ENCODE data around the gene GPR162.
"Not testable (repeated sequence)": the region's sequence is repeated elsewhere in the genome, so short reads cannot be mapped to it uniquely, and the experiment has no call there.

Gene GPR162

DNA sequence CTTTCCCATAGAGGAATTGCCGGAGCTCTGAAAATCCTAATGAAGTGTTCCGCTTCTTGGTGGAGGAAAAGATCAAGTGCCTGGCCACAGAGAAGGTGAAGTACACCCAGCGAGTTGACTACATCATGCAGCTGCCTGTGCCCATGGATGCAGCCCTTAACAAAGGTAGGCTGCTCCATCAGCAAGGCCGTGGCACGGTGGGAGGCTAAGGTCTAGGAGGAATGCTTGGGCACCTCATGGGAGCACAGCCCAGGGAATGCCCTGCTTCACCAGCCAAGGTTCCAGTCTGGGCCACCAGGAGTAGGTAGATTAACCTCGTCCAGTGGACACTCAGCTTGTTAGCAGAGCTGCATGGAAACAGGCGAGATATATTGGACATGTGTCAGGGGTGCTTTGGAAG lies 39.3 kb downstream of the GPR162 start:
- Histone ChIP-seq H3K36me3 (peaks cover 97% of the 10 kb centered on the region), H3K27ac (no peak overlapping the region), H3K9me3 (ENCODE audit: severe bottlenecking) (no peaks in the 10 kb centered on the region), H3K27me3 (ENCODE audit: insufficient read depth, low read depth, severe bottlenecking) (no peaks in the 10 kb centered on the region), H3K4me3 (ENCODE audit: low read depth, low read length) (no peak overlapping the region)
- no peak for DNase-seq
- TF ChIP-seq, protein P1, sequence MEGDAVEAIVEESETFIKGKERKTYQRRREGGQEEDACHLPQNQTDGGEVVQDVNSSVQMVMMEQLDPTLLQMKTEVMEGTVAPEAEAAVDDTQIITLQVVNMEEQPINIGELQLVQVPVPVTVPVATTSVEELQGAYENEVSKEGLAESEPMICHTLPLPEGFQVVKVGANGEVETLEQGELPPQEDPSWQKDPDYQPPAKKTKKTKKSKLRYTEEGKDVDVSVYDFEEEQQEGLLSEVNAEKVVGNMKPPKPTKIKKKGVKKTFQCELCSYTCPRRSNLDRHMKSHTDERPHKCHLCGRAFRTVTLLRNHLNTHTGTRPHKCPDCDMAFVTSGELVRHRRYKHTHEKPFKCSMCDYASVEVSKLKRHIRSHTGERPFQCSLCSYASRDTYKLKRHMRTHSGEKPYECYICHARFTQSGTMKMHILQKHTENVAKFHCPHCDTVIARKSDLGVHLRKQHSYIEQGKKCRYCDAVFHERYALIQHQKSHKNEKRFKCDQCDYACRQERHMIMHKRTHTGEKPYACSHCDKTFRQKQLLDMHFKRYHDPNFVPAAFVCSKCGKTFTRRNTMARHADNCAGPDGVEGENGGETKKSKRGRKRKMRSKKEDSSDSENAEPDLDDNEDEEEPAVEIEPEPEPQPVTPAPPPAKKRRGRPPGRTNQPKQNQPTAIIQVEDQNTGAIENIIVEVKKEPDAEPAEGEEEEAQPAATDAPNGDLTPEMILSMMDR (IDR thresholded peaks at IDR 0.05; ENCODE audit: low read depth, low read length), result no peak

DNA sequence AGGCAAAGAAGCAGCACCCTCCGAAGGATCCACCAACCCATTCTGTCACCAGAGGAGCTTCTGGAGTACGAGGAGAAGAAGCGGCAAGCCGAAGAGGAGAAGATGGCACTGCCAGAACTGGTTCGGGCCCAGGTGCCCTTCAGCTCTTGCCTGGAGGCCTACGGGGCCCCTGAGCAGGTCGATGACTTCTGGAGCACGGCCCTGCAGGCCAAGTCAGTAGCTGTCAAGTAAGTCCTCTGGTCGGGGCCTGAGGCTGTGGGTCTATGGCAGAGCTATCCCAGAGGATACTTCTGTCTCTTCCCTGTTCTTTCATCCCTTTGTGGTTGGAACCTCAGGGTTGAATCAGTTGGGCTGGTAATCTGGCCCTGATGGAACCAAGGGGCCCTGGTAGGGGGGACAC lies 39.8 kb downstream of the GPR162 start:
- Histone ChIP-seq H3K27me3 (ENCODE audit: insufficient read depth, low read depth, severe bottlenecking) (no peaks in the 10 kb centered on the region), H3K9me3 (ENCODE audit: severe bottlenecking) (no peaks in the 10 kb centered on the region), H3K36me3 (peaks cover 94% of the 10 kb centered on the region), H3K27ac (no peak overlapping the region), H3K4me3 (ENCODE audit: low read depth, low read length) (no peak overlapping the region)
- DNase-seq, result no peak
- TF ChIP-seq, protein P1 (IDR thresholded peaks at IDR 0.05; ENCODE audit: low read depth, low read length), result no peak

DNA sequence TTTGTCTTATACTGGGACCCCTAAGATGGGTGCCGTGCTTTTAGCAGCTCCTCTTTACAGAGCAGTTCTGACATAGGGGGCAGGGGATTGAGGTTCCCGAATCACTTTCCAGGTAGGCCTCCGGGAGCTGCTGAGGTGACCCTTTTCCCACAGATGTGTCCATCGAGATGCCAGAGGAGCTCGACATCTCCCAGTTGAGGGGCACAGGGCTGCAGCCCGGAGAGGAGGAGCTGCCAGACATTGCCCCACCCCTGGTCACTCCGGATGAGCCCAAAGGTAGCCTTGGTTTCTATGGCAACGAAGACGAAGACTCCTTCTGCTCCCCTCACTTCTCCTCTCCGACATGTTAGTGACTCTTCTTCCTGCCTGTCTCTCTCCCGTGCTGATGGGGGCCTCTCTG lies 41.4 kb downstream of the GPR162 start:
- Histone ChIP-seq H3K9me3 (ENCODE audit: severe bottlenecking) (no peaks in the 10 kb centered on the region), H3K27me3 (ENCODE audit: insufficient read depth, low read depth, severe bottlenecking) (no peaks in the 10 kb centered on the region), H3K27ac (no peak overlapping the region), H3K36me3 (peaks cover 84% of the 10 kb centered on the region), H3K4me3 (ENCODE audit: low read depth, low read length) (no peak overlapping the region)
- TF ChIP-seq, protein P1 (IDR thresholded peaks at IDR 0.05; ENCODE audit: low read depth, low read length), result no peak
- no peak for DNase-seq

DNA sequence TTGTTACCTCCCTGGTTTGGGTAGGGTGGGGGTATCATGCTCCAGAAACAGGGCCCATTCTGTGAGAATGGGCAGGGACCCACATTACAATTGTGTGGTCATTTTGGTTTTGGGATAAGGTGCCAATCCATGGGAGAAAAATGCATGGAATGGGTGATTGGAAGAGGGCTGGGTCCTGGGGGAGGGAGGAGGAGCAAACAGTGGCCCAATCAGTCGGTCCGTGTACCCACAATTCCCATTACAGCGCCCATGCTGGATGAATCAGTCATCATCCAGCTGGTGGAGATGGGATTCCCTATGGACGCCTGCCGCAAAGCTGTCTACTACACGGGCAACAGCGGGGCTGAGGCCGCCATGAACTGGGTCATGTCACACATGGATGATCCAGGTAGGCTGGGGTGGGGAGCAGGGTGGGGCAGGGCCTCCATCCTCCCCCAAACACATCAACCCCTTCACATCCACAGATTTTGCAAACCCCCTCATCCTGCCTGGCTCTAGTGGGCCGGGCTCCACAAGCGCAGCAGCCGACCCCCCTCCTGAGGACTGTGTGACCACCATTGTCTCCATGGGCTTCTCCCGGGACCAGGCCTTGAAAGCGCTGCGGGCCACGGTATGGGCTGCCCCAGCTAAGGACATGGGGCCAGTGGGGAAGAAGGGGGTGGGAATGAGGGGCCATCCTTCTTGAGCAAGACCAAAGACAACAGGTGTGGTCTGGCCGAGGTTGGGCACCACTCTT lies 42.1 kb downstream of the GPR162 start:
- TF ChIP-seq, protein P1 (IDR thresholded peaks at IDR 0.05; ENCODE audit: low read depth, low read length), result no peak
- Histone ChIP-seq H3K27me3 (ENCODE audit: insufficient read depth, low read depth, severe bottlenecking) (no peaks in the 10 kb centered on the region), H3K4me3 (ENCODE audit: low read depth, low read length) (no peak overlapping the region), H3K9me3 (ENCODE audit: severe bottlenecking) (no peaks in the 10 kb centered on the region), H3K36me3 (peaks cover 84% of the 10 kb centered on the region), H3K27ac (no peak overlapping the region)
- DNase-seq, result no peak

DNA sequence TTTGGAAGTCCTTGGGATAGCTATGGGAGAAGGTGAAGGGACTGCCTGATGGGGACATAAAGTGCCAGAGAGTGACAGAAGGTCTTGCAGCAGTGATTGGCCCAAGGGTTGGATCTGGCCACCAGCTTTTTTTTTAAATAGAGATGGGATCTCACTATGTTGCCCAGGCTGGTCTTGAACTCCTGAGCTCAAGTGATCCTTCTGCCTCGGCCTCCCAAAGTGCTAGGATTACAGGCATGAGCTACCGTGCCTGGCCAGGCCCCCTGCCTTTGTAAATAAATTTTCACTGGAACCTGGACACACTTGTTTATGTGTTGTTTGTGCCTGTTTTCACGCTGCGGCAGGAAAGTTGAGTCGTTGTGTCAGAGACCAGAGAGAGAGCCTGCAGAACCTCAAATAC lies 43.7 kb downstream of the GPR162 start:
- peaks cover 85% of the 10 kb centered on the region for H3K36me3 ChIP-seq
- not testable (repeated sequence) for H3K9me3 ChIP-seq (ENCODE audit: severe bottlenecking); DNase-seq; H3K4me3 ChIP-seq (ENCODE audit: low read depth, low read length); H3K27ac ChIP-seq; H3K27me3 ChIP-seq (ENCODE audit: insufficient read depth, low read depth, severe bottlenecking)

DNA sequence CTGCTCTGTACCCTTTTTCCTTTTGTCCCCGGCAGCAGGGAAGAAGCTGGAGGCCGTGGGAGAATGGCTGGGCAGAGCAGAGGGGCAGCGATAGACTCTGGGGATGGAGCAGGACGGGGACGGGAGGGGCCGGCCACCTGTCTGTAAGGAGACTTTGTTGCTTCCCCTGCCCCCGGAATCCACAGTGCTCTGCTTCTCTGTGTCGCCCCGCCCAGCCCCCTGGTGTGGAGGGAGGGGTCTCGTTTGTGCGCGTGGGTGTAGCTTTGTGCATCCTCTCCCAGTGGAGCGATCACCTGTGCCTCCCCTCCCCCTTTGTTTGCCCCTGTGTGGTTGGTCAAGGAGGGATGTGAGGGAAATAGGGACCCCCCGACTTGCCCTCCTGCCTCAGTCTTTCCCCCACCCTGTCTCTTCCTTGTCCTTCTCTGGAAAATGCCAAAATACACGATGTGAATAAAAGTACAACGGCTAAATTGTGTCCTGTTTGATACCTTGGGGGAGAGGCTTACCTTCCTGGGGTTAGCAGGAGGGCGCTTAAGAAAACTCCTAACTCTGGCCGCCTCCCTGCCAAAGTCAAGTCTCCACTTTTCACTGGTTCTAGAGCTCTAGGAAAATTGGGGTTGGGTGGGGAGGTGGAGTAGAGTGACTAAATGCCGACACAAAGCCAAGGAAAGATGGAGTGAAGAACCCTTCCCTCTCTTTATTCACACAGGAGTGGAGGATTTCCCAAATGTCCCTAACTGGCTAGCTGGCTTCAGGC lies 44.7 kb downstream of the GPR162 start:
- H3K36me3 ChIP-seq, result peaks cover 84% of the 10 kb centered on the region
- H3K27me3 ChIP-seq (ENCODE audit: insufficient read depth, low read depth, severe bottlenecking), result no peaks in the 10 kb centered on the region
- TF ChIP-seq, protein P1 (IDR thresholded peaks at IDR 0.05; ENCODE audit: low read depth, low read length), result no peak
- peak overlapping the region; percentile 44; the same call in 1 of the 2 replicates for H3K4me3 ChIP-seq (ENCODE audit: low read depth, low read length)
- no peaks in the 10 kb centered on the region for H3K9me3 ChIP-seq (ENCODE audit: severe bottlenecking)
- DNase-seq, result peak; percentile 86
- peak overlapping the region; percentile 97 for H3K27ac ChIP-seq

All from WERI-Rb-1 (cell line).